ENCODE data around the gene SLC35E2B. TPM values are rescaled to one million over a fixed set of nuclear protein-coding genes. Genes with fewer than 3 reads are reported as not detected.
"Not testable (repeated sequence)": the region's sequence is repeated elsewhere in the genome, so short reads cannot be mapped to it uniquely, and the experiment has no call there.

Gene SLC35E2B
- 10 to 100 TPM; 57.6 to 79.9 (median 61.8) TPM for total RNA-seq
- total RNA-seq (2013) = 47.5 TPM

GRCh38 chr1:1692714-1693647 is at the start of gene SLC35E2B:
SLC35E2B (minus strand) TSS chr1:1692795; CDS start chr1:1676699, 16,096 bp downstream.
- H3K4me3 Mint-ChIP-seq = peak within 1 kb of the TSS; percentile 87
- DNase-seq = peak; percentile 97 to 98
- H3K9me3 ChIP-seq (ENCODE audit: control insufficient read depth, insufficient read depth, low read length); H3K36me3 ChIP-seq (ENCODE audit: control insufficient read depth, insufficient read depth, low read length); H3K4me1 Mint-ChIP-seq; H3K27me3 ChIP-seq (ENCODE audit: control insufficient read depth, insufficient read depth, low read length); H3K9me3 Mint-ChIP-seq; H3K27me3 Mint-ChIP-seq (ENCODE audit: low read depth in 2 of 2); H3K36me3 Mint-ChIP-seq: not testable (repeated sequence)
- H3K27ac Mint-ChIP-seq = peak within 1 kb of the TSS; percentile 88 to 91
- WGBS (ENCODE audit: insufficient coverage) = 0% methylated on average over 23 of the region's 98 CpGs
- peak; percentile 73 to 91 (median 75) for ATAC-seq
- intact Hi-C loops (cut with micrococcal nuclease) = loop anchor here (10.0 kb wide), 1 partner anchor 52 kb away; no protein-coding TSS in a partner anchor
- Histone ChIP-seq H3K27ac (ENCODE audit: low read length) (peak within 1 kb of the TSS; percentile 92), H3K4me3 (ENCODE audit: low read length) (peak within 1 kb of the TSS; percentile 57), H3K4me1 (ENCODE audit: control insufficient read depth, insufficient read depth, low read length) (peaks cover 12% of the 10 kb centered on the region)

GRCh38 chr1:1741013-1741412 is 48.4 kb upstream of the SLC35E2B start:
- intact Hi-C loops (cut with micrococcal nuclease) = loop anchor here (10.0 kb wide), 1 partner anchor 46 kb away; the partner anchor contains the start of gene SLC35E2B
- WGBS (ENCODE audit: insufficient coverage) = 93% methylated on average over 11 of the region's 12 CpGs
- H3K4me1 ChIP-seq (ENCODE audit: control insufficient read depth, insufficient read depth, low read length); DNase-seq; H3K27ac ChIP-seq (ENCODE audit: low read length); H3K9me3 Mint-ChIP-seq; H3K27me3 ChIP-seq (ENCODE audit: control insufficient read depth, insufficient read depth, low read length); H3K36me3 ChIP-seq (ENCODE audit: control insufficient read depth, insufficient read depth, low read length); H3K4me1 Mint-ChIP-seq; H3K27me3 Mint-ChIP-seq (ENCODE audit: low read depth in 2 of 2); H3K9me3 ChIP-seq (ENCODE audit: control insufficient read depth, insufficient read depth, low read length); H3K4me3 ChIP-seq (ENCODE audit: low read length); H3K27ac Mint-ChIP-seq; H3K36me3 Mint-ChIP-seq; ATAC-seq; H3K4me3 Mint-ChIP-seq: not testable (repeated sequence)

GRCh38 chr1:1738799-1739337 is 46.3 kb upstream of the SLC35E2B start:
- H3K27me3 ChIP-seq (ENCODE audit: control insufficient read depth, insufficient read depth, low read length); DNase-seq; H3K27me3 Mint-ChIP-seq (ENCODE audit: low read depth in 2 of 2); H3K36me3 Mint-ChIP-seq; intact Hi-C loops (cut with micrococcal nuclease); H3K36me3 ChIP-seq (ENCODE audit: control insufficient read depth, insufficient read depth, low read length); H3K27ac ChIP-seq (ENCODE audit: low read length); H3K9me3 ChIP-seq (ENCODE audit: control insufficient read depth, insufficient read depth, low read length); H3K4me1 ChIP-seq (ENCODE audit: control insufficient read depth, insufficient read depth, low read length); H3K9me3 Mint-ChIP-seq; H3K4me3 Mint-ChIP-seq; H3K4me3 ChIP-seq (ENCODE audit: low read length); H3K4me1 Mint-ChIP-seq; H3K27ac Mint-ChIP-seq: not testable (repeated sequence)
- peak in 1 of 3 donors; percentile 42 for ATAC-seq
- 75% methylated on average over 4 of the region's 22 CpGs for WGBS (ENCODE audit: insufficient coverage)

- H3K36me3 ChIP-seq (ENCODE audit: control insufficient read depth, insufficient read depth, low read length); H3K4me1 Mint-ChIP-seq; DNase-seq; H3K4me3 ChIP-seq (ENCODE audit: low read length); H3K36me3 Mint-ChIP-seq; H3K27me3 ChIP-seq (ENCODE audit: control insufficient read depth, insufficient read depth, low read length); H3K9me3 ChIP-seq (ENCODE audit: control insufficient read depth, insufficient read depth, low read length); H3K9me3 Mint-ChIP-seq; H3K27me3 Mint-ChIP-seq (ENCODE audit: low read depth in 2 of 2); intact Hi-C loops (cut with micrococcal nuclease); H3K4me1 ChIP-seq (ENCODE audit: control insufficient read depth, insufficient read depth, low read length); H3K27ac Mint-ChIP-seq; H3K4me3 Mint-ChIP-seq; H3K27ac ChIP-seq (ENCODE audit: low read length): not testable (repeated sequence)
- ATAC-seq = peak in 1 of 3 donors; percentile 24
- 96% methylated on average over 15 of the region's 44 CpGs for WGBS (ENCODE audit: insufficient coverage)
These were observed 45.3 kb upstream of the SLC35E2B start for GRCh38 chr1:1737675-1738590.

- H3K4me3 Mint-ChIP-seq = no peak overlapping the region
- H3K4me3 ChIP-seq (ENCODE audit: low read length) = no peak overlapping the region
- TF ChIP-seq CTCF (IDR thresholded peaks at IDR 0.05) = no peak
- no peaks in the 10 kb centered on the region for H3K27me3 ChIP-seq (ENCODE audit: control insufficient read depth, insufficient read depth, low read length)
- peaks cover 12% of the 10 kb centered on the region for H3K36me3 ChIP-seq (ENCODE audit: control insufficient read depth, insufficient read depth, low read length)
- H3K27ac Mint-ChIP-seq = no peak overlapping the region
- no peaks in the 10 kb centered on the region for H3K9me3 ChIP-seq (ENCODE audit: control insufficient read depth, insufficient read depth, low read length)
- peaks cover 5% of the 10 kb centered on the region for H3K36me3 Mint-ChIP-seq
- no peaks in the 10 kb centered on the region for H3K27me3 Mint-ChIP-seq (ENCODE audit: low read depth in 2 of 2)
- peaks cover 6% of the 10 kb centered on the region for H3K4me1 ChIP-seq (ENCODE audit: control insufficient read depth, insufficient read depth, low read length)
- intact Hi-C loops (cut with micrococcal nuclease) = no loop called here
- no peaks in the 10 kb centered on the region for H3K4me1 Mint-ChIP-seq
- no peak overlapping the region for H3K27ac ChIP-seq (ENCODE audit: low read length)
- no peak for DNase-seq
- ATAC-seq = no peak
- H3K9me3 Mint-ChIP-seq = no peaks in the 10 kb centered on the region
- 94% methylated on average over 17 of the region's 17 CpGs for WGBS (ENCODE audit: insufficient coverage)
These were observed 39.8 kb upstream of the SLC35E2B start for GRCh38 chr1:1732381-1732780.

Measured in natural killer cell (primary cell).